COLO829 (cell line): ENCODE results near the gene ABCD4.

Experiments
- DNase-seq: peaks from one replicate; pipeline ENCODE4 v3.0.0; 2012; ENCODE audit warnings: low spot score

Gene ABCD4

DNA sequence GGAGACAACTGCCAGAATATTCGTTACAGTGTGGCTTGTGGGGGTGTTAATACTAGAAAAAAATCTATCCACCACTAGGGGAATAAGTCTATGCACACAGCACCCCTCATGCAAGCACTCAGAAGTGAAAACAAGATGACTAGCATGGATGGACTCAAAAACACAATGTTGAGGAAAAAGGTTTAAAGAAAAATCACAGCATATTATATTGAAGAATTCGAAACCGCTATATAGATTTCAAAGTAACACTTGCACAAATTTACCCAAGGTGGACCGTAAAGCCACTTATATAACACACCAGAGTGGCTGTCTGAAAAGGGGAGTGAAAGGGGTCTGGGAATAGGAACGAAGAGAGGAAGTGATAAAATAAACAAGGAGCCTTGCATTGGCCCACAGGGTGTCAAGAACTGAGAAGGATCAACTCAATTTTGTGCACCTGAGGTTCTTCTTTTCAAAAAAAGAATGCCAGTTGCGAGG lies 544 bp downstream of the ABCD4 start:
- peak; percentile 40 for DNase-seq

DNA sequence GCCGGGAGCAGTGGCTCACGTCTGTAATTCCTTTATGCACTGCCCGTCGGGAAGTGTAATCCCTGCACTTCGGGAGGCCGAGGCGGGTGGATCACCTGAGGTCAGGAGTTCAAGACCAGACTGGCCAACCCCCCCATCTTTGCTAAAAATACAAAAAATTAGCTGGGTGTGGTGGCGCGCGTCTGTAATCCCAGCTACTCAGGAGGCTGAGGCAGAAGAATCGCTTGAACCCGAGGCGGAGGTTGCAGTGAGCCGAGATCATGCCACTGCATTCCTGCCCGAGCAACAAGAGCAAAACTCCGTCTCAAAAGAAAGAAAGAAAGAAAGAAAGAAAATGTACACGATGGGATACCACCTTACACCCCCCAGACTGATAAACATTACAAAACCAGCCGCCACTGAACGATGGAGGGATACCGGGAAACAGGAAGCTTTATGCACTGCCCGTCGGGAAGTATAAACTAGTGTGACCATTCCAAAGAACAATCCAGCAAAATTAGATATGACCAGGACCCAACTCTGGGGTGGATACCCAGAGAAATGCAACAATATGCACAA lies 1.1 kb downstream of the ABCD4 start:
- no peak for DNase-seq

DNA sequence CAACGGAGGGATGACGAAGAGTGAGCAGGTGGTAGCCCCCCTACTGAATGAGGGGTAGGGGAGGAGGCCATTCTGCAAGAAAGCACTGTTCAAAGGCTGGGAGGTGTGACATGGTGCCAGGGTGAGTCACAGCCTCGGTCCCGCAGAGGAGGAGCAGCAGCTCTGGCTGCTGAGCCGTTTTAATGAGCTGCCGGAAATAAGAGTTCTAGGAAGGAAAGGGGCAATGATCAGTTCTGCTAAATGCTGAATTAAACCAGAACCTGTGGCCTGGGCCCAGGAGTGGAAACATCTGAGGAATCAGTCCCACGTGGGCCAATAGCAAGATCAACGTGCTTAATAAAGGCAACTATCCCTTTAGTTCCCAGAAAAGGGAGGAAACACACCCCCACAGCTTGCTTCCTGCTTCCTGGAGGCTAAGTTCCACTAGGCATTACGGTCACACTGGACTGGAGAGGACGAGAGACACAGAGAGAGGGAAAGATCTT lies 3.6 kb downstream of the ABCD4 start:
- no peak for DNase-seq

DNA sequence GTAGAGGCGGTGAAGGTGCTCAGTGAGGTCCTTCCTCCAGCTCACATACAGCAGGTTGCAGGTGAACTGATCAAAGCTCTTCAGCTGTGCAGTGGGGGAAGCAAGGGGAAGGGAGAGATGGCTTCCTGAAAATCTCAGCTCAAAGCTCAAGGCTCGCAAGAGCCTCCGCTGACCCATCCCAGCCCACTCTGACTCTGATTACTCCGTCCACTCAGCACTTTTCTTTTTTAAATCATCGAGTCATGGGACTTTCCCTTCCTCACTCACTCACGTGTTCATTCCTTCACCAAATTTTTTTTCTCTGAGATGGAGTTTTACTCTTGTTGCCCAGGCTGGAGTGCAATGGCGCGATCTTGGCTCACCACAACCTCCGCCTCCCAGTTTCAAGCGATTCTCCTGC lies 4.7 kb downstream of the ABCD4 start:
- no peak for DNase-seq

DNA sequence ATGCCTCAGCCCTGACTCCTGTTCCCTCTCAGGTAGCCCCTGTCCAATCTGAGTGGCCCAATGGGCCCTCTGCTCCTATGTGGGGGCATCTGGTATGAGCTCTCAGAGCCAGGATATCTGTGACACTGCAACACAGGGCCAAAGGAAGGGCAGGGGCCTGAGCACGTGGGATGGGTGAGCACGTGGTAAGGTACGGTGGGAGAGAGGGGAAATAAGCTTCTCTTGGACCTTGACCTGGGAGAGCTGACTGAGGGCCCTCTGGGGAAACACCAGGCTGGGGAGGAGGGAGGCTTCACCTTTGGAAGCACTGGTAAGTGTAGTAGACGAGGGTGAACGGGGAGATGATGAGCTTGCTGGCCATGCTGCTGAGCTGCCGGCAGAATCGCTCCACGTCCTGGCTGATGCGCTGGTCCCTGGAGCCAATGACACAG lies 6.7 kb downstream of the ABCD4 start:
- no peak for DNase-seq

DNA sequence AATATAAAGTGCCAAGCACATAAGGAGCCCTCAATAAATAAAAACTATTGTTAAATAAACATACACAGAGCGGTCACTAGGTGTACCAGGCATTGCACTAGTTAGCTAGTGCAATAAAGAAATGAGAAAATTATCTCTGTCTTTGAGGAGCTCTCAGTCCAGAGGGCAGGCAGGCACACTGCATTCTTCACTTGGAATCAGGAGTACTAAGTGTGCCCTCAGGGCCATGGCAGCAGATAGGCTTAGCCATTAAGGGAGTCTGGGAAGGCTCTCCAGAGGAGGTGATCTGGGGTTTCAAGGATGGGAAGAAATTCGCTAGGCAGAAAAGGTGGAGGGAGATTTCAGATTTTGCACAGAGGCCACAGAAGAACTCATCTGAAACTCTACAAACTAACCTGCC lies 9.1 kb downstream of the ABCD4 start:
- no peak for DNase-seq

DNA sequence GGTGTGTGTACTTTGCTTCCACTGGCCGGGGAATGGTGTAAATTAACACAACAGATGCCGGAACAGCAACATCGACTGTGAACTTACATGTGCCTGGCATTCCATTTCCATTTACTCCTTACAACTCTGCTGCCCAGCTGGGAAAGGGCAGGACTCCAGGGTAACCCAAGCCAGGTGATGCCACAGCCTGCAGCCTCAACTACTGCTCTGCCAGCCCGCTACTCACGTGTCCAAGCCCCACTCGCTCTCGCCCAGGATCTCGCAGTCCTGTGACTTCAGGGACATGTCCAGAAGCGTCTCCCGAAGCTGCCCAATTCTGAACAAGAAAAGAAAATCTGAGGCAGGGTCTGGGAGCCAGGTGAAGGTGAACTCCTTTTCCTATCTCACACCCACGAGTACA lies 10.7 kb downstream of the ABCD4 start:
- DNase-seq: no peak

DNA sequence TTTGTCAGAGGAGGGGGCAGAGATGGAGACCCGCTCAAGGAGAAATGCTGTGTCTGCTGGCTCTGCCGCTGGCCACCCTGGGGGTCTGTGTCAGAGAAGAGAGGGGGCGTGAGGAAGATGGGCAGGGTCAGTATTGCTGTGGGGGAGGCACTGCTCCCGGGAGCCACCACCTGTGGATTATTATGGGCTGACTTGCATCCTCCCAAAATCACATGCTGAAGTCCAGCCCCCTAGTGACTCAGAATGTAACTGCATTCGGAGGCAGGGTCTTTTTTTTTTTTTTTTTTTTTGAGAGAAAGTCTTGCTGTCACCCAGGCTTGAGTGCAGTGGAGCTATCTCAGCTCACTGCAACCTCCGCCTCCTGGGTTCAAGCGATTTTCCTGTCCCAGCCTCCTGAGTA lies 12.3 kb downstream of the ABCD4 start:
- peak; percentile 21 for DNase-seq

DNA sequence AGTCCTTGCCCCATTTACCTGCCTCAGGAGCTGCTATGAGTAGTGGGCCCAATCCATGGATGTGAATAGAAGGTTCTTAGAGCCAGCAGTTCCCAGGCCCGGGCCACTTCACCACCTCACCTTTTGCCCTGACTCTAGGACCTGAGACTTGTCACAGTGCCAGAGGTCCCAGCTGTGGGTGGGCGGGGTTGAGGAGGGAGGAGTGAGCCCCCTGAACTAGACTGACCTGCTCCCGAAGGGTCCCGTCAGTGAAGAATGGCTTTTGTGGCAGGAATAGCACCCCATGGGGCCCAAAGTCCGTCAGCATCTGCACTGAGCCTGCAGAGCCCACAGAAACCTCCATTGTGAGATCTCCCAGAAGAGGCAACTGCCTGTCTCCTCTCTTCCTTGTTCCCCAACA lies 12.9 kb downstream of the ABCD4 start:
- DNase-seq: no peak

DNA sequence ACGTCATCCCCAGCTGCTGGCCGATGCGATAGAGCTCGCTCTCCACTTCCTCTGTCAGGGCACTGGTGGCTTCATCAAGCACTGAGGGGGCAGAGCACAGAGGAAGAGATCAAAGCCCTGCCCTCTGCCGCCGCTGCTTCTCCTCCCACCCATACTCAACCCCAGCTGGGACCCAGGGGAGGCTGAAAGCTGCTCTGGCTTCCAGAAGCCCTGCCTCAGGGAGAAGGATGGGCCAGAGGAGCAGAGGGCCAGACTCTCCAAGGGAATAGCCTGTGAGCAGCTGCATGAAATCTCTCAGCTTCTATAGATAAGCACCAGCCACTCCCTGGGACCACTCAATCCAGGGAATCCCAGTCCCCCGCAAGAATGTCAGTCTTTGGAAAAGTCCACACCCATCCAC lies 16.0 kb downstream of the ABCD4 start:
- DNase-seq: no peak

DNA sequence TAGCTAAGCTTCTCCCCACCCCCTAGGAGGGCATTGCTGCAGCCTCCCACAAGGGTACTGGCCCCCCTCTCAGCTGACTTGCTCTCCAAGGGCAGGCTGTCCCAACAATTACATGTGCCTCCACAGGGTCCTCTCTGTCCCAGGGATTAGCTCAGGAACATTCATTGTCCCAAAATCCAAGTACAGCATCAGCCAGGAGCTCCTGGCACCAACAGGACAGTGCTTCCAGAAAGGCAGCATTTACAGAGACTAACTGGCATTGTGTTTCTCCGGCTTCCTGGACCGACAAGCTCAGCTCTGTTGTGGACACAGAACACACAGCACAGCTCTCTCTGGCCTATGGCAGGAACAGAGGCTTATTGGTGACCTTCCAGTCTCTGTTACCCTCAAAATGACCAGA lies 21.7 kb downstream of the ABCD4 start:
- no peak for DNase-seq

DNA sequence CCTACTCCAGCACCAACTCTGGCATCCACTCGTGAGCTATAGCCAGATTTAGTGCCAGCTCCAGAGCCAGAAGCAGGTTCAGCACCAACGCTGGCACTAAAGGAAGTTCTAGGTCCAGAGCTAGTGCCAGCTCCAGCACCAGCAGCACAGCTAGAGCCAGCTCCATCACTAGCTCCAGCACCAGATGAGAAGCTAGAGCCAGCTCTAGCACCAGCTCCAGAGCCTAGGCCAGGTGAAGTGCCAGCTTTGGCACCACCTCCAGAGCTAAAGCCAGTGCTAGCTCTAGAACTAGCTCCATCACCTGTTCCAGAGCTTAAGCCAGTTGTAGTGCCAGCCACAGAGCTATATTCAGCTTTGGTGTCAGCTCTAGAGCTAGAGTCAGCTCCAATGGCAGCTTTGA lies 24.7 kb downstream of the ABCD4 start:
- no peak for DNase-seq

DNA sequence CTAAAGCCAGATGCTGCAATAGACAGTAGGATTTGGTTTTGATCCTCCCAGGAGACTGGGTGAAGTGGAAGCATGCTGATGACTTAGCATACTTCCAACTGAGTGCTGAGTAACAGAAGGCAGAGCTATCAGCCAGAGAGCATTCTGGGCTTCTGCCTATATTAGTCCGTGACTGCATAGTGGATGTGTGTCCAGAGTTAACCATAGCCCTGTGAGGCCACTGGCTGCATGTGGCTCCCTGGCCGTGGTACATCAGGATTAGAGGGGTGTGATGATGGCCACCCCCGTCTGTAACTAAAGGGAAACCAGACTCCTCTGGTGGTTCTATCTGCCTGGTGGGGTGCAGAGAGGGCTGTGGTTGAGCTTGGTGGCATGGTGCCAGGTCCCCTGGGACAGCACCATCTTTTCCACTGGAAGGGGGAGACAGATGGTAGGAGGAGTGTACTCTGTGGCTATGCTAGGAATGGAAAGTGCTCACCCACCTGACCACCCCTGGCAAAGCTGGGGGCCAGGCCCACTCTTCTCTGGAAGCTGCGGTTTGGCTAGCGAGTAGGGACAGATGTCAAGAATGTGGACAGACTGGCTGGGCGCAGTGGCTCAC lies 27.4 kb downstream of the ABCD4 start:
- no peak for DNase-seq

DNA sequence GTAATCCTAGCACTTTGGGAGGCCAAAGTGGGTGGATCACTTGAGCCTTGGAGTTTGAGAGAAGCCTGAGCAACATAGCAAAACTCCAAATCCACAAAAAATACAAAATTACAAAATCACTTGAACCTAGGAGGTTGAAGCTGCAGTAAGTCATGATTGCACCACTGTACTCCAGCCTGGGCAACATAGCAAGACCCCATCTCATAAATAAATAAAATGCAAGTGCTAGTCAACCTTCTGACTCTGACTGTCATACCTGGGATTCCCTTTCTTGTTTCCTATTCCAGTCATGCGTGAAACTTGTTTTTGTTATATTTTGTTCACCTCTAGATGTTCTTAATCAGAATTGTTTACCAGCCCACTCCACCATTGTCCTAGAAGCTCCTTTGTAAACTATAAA lies 31.4 kb downstream of the ABCD4 start:
- no peak for DNase-seq

DNA sequence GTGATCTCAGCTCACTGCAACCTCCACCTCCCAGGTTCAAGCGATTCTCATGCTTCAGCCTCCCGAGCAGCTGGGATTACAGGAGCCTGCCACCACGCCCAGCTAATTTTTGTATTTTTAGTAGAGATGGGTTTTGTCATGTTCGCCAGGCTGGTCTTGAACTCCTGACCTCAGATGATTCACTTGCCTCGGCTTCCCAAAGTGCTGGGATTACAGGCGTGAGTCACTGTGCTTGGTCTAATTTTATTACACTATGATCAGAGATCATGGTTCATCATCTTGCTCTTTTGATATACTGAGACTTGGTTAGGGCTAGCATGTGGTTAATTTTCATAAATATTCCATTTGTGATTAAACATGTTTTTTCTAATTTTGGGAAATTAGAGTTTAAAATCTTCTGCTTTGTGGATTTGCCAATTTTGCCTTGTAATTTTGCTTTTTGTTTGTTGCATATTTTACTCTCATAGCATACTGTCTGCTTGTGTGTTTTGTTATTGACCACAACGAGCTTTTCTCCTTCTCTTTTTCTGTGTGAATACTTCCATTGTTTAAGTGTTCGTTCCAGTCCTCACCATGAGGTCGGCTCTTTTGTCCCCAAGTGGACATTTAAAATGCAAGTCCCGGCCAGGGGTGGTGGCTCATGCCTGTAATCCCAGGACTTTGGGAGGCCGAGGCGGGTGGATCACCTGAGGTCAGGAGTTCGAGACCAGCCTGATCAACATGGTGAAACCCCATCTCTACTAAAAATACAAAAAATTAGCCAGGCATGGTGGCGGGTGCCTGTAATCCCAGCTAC lies 32.2 kb downstream of the ABCD4 start:
- peak; percentile 74 for DNase-seq

DNA sequence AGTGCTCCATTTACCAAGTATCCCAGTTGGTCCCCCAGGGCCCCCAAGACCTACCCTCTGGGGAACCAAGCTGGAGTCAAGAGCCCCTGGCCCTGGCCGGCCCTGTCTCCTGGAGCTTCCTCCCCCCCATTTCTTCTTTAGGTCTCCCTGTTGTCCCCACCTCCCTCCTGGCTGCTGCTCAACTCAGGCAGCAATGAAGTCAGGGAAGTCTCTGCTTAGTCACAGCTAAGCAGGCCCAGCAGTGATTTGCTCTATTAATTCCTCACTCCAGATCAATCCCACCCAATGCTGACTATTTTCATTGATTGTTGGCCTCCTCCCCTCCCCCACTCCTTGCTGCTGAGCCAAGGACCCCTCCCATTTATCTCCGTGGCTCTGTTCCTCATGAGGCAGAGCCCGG lies 35.1 kb downstream of the ABCD4 start:
- DNase-seq: no peak

DNA sequence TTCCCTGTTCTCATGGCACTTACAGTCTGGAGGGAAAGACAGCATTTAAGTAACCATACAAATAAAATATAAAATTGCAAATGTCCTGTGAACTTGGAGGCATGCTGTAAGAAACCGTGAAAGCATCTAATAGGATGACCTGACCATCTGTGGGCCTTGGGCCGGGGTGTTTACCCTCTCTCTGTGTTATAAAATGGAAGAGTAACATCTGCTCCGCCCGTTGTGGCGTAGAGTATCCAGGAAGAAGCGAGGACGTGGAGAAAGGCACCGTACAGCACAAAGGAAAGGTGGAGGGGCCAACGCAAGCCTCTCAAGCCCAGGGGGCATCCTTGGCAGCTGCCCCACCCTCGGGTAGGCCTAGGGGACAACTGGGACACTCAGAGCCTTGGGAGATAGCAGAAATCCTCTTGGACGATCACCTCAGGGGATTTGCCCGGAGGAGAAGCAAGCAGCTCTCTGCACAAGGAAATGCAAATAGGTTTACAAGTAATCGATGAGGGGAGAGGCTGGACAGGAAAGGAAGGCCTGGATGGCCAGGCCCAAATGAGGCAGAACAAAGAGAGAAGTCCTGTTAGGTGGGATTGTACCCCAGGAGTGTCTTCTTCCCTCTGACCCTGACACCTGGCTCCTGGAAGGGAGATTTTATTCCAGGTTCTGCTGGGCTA lies 37.3 kb downstream of the ABCD4 start:
- no peak for DNase-seq

DNA sequence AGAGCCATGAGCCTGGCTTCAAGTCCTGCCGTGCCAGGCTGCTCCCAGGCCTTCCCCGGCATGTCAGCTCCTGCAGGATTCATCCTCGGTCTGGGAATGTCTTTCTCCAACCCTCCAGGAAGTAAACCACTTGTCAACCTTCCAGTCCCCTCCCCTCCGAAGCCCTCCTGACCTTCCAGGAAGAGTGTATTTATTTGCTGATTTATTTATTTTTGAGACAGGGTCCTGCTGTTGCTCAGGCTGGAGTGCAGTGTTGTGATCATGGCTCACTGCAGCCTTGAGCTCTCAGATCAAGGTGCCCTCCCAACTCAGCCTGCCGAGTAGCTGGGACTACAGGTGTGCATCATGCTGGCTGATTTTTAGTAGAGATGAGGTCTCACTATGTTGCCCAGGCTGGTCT lies 38.8 kb downstream of the ABCD4 start:
- no peak for DNase-seq

DNA sequence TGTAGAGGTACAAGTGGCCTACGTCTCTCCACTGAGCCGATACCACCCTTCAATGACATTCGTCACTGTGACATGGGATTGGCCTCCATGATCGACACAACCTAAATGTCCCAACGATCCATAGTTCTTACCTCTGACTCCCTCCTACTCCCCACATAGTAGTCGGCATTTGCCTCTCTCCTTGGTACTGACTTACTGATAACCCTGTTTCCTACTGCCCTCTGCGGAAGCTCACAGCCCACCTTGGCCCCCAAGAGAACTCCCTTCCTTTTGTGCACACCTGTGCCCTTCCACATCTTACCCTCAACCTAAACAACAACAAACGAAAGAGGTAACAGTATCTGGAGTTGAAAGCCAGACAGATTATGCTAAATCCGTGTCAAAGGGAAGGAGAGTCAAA lies 39.6 kb downstream of the ABCD4 start:
- DNase-seq: no peak

DNA sequence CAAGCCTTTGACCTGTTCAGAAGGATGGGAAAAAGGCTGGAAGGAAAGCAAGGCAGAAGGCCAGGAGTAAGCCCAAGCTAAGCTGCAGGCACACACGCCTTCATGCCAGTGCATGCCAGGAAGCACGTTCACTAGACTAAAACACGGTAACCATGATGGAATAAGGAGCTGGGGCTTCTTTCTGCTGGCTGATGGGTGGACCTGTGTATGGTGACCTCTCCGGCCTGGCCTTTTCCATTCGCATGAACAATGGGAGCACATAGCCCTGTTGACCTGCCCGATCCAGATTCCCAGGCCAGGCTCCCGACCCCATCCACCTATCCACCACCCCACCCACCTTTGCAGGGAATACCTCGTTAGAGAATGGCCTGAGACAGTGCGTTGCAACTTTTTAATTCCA lies 40.7 kb downstream of the ABCD4 start:
- no peak for DNase-seq

DNA sequence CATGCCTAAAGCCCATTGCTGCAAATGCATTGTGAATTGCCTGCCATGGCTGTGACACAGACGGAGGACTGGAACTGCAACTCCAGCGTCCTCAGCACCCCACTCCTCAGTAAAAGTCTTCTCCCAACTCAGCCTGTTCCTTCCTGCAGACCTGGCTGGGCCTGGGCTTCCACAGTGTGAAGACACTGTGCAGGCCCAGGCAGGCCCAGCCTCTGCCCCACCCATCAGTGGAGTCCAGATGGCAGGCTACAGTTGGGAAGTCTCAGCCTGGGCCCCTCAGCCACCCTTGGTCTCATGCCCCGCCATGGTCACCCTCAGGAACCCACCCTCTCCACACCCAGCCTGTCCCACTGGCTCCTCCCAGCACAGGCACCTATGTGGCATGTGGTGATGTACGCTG lies 41.4 kb downstream of the ABCD4 start:
- DNase-seq: no peak

DNA sequence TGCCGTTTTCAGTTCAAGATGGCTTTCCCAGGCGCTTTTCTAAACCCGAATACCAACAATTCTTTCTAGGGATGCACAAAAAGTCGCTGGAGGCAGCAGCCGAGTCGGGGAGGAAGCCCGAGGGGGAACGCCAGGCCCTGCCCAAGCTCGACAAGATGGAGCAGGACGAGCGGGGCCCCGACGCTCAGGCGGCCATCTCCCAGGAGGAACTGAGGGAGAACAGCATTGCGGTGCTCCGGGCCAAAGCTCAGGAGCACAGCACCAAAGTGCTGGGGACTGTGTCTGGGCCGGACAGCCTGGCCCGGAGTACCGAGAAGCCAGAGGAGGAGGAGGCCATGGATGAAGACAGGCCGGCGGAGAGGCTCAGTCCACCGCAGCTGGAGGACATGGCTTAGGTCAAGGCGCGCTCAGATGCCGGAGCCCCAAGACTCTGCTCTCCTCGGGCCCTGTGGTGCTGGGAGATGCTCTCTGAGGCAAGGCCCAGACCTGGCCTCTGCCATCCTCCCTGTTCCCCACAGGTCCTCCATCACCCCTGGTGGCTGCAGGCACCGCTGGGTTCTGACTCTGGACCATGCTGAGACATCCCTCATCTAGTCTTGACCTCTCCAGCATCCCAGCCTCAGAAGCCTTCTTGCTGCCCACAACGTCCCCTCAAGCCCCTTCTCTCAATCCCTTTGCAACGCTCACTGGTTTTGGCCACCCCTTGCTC lies 42.1 kb downstream of the ABCD4 start:
- DNase-seq: no peak
